Stimulated activated effector memory CD8-positive, alpha-beta T cell treated with anti-CD3 and anti-CD28 coated beads, Interleukin-12 subunit alpha, Interleukin-12 subunit beta, amount 100 ng/mL, for 72 hours (primary cell): Measurements from ENCODE around the gene SLC66A3.

Source experiments
- ATAC-seq: fragments of 150-1000 bp; cut with Tn5 transposase; 2 replicates; pipeline ENCODE4 v1.10.0; 2021
- DNase-seq, 2 donors: peaks; one replicate each; pipeline ENCODE4 v3.0.0; 2021 to 2022; ENCODE audit warnings: low spot score in 2 of 2
- H3K27ac Mint-ChIP-seq: one replicate; pipeline ENCODE4 v1.8.0; 2022; ENCODE audit warnings: mild to moderate bottlenecking, mixed read lengths
- H3K36me3 Mint-ChIP-seq: one replicate; pipeline ENCODE4 v1.8.0; 2022; ENCODE audit warnings: mild to moderate bottlenecking, mixed read lengths
- H3K4me1 Mint-ChIP-seq: one replicate; pipeline ENCODE4 v1.8.0; 2022; ENCODE audit warnings: mixed read lengths
- H3K4me3 Mint-ChIP-seq: one replicate; pipeline ENCODE4 v1.8.0; 2022; ENCODE audit warnings: mild to moderate bottlenecking, mixed read lengths
- H3K9me3 Mint-ChIP-seq: one replicate; pipeline ENCODE4 v1.8.0; 2022; ENCODE audit warnings: mixed read lengths

SLC66A3 gene

GRCh38 chr2:11129598-11130449 lies 25.4 kb upstream of the SLC66A3 start:
- Mint-ChIP-seq H3K36me3 (peaks cover 6% of the 10 kb centered on the region), H3K9me3 (no peaks in the 10 kb centered on the region), H3K4me3 (peak overlapping the region; percentile 75), H3K27ac (no peak overlapping the region), H3K4me1 (peaks cover 33% of the 10 kb centered on the region)
- ATAC-seq, result peak; percentile 75
- peak; percentile 52 to 84 for DNase-seq

- Mint-ChIP-seq H3K36me3 (peaks cover 6% of the 10 kb centered on the region), H3K9me3 (no peaks in the 10 kb centered on the region), H3K4me1 (peaks cover 33% of the 10 kb centered on the region), H3K4me3 (peak overlapping the region; percentile 75), H3K27ac (no peak overlapping the region)
- ATAC-seq (no peak), DNase-seq (no peak)
These were observed 23.9 kb upstream of the SLC66A3 start for GRCh38 chr2:11131166-11131920.

GRCh38 chr2:11132036-11132671 lies 23.1 kb upstream of the SLC66A3 start:
- no peaks in the 10 kb centered on the region for H3K9me3 Mint-ChIP-seq
- no peak for ATAC-seq
- H3K4me1 Mint-ChIP-seq, result peaks cover 33% of the 10 kb centered on the region
- no peak for DNase-seq
- peaks cover 6% of the 10 kb centered on the region for H3K36me3 Mint-ChIP-seq
- peak overlapping the region; percentile 75 for H3K4me3 Mint-ChIP-seq
- H3K27ac Mint-ChIP-seq, result peak overlapping the region; percentile 92

GRCh38 chr2:11133238-11133935 lies 21.9 kb upstream of the SLC66A3 start:
- peaks cover 6% of the 10 kb centered on the region for H3K36me3 Mint-ChIP-seq
- peak overlapping the region; percentile 75 for H3K4me3 Mint-ChIP-seq
- DNase-seq, result no peak
- H3K27ac Mint-ChIP-seq, result peak overlapping the region; percentile 92
- H3K4me1 Mint-ChIP-seq, result peaks cover 27% of the 10 kb centered on the region
- no peaks in the 10 kb centered on the region for H3K9me3 Mint-ChIP-seq
- no peak for ATAC-seq

- Mint-ChIP-seq H3K4me1 (peaks cover 23% of the 10 kb centered on the region), H3K4me3 (no peak overlapping the region), H3K36me3 (peaks cover 6% of the 10 kb centered on the region), H3K27ac (no peak overlapping the region), H3K9me3 (no peaks in the 10 kb centered on the region)
- no peak for DNase-seq
- no peak for ATAC-seq
These were observed 21.3 kb upstream of the SLC66A3 start for GRCh38 chr2:11133936-11134320.

- H3K36me3 Mint-ChIP-seq, result peaks cover 6% of the 10 kb centered on the region
- ATAC-seq (no peak), DNase-seq (no peak)
- H3K4me1 Mint-ChIP-seq, result peaks cover 23% of the 10 kb centered on the region
- H3K4me3 Mint-ChIP-seq, result no peak overlapping the region
- H3K27ac Mint-ChIP-seq, result no peak overlapping the region
- no peaks in the 10 kb centered on the region for H3K9me3 Mint-ChIP-seq
These were observed 20.9 kb upstream of the SLC66A3 start for GRCh38 chr2:11134349-11134748.

- Mint-ChIP-seq H3K4me1 (no peaks in the 10 kb centered on the region), H3K36me3 (no peaks in the 10 kb centered on the region), H3K4me3 (no peak overlapping the region), H3K9me3 (no peaks in the 10 kb centered on the region), H3K27ac (no peak overlapping the region)
- no peak for DNase-seq
- no peak for ATAC-seq
These were observed 14.8 kb upstream of the SLC66A3 start for GRCh38 chr2:11140492-11140891.

- Mint-ChIP-seq H3K4me3 (no peak overlapping the region), H3K4me1 (no peaks in the 10 kb centered on the region), H3K27ac (no peak overlapping the region), H3K36me3 (no peaks in the 10 kb centered on the region), H3K9me3 (no peaks in the 10 kb centered on the region)
- DNase-seq (no peak), ATAC-seq (no peak)
These were observed 13.9 kb upstream of the SLC66A3 start for GRCh38 chr2:11141319-11141718.

- Mint-ChIP-seq H3K36me3 (no peaks in the 10 kb centered on the region), H3K27ac (no peak overlapping the region)
- ATAC-seq, result no peak
These were observed 12.9 kb upstream of the SLC66A3 start for GRCh38 chr2:11142330-11142729.

GRCh38 chr2:11142987-11143386 lies 12.3 kb upstream of the SLC66A3 start:
- no peak overlapping the region for H3K4me3 Mint-ChIP-seq
- ATAC-seq, result no peak
- no peak for DNase-seq
- H3K36me3 Mint-ChIP-seq, result no peaks in the 10 kb centered on the region
- H3K27ac Mint-ChIP-seq, result no peak overlapping the region
- H3K4me1 Mint-ChIP-seq, result no peaks in the 10 kb centered on the region
- H3K9me3 Mint-ChIP-seq, result no peaks in the 10 kb centered on the region

More at GRCh38 chr2:11142330-11142729, 12.9 kb upstream of the SLC66A3 start:
- no peak for DNase-seq
- H3K4me3 Mint-ChIP-seq, result no peak overlapping the region
- H3K4me1 Mint-ChIP-seq, result no peaks in the 10 kb centered on the region
- no peaks in the 10 kb centered on the region for H3K9me3 Mint-ChIP-seq

GRCh38 chr2:11144077-11144737 lies 11.1 kb upstream of the SLC66A3 start:
- H3K27ac Mint-ChIP-seq, result peak overlapping the region; percentile 21
- DNase-seq (no peak), ATAC-seq (no peak)
- H3K36me3 Mint-ChIP-seq, result no peaks in the 10 kb centered on the region
- H3K9me3 Mint-ChIP-seq, result no peaks in the 10 kb centered on the region
- H3K4me3 Mint-ChIP-seq, result no peak overlapping the region
- no peaks in the 10 kb centered on the region for H3K4me1 Mint-ChIP-seq

- H3K27ac Mint-ChIP-seq, result peak overlapping the region; percentile 21
- H3K4me3 Mint-ChIP-seq, result no peak overlapping the region
- H3K9me3 Mint-ChIP-seq, result no peaks in the 10 kb centered on the region
- ATAC-seq (no peak), DNase-seq (no peak)
- H3K4me1 Mint-ChIP-seq, result no peaks in the 10 kb centered on the region
- H3K36me3 Mint-ChIP-seq, result no peaks in the 10 kb centered on the region
These were observed 10.6 kb upstream of the SLC66A3 start for GRCh38 chr2:11144738-11145079.

- H3K9me3 Mint-ChIP-seq, result no peaks in the 10 kb centered on the region
- no peak for ATAC-seq
- H3K4me3 Mint-ChIP-seq, result no peak overlapping the region
- no peaks in the 10 kb centered on the region for H3K4me1 Mint-ChIP-seq
- DNase-seq, result no peak
- no peaks in the 10 kb centered on the region for H3K36me3 Mint-ChIP-seq
- H3K27ac Mint-ChIP-seq, result no peak overlapping the region
These were observed 9.9 kb upstream of the SLC66A3 start for GRCh38 chr2:11145350-11145749.

GRCh38 chr2:11146076-11146475 lies 9.2 kb upstream of the SLC66A3 start:
- no peaks in the 10 kb centered on the region for H3K9me3 Mint-ChIP-seq
- DNase-seq (no peak), ATAC-seq (no peak)
- H3K36me3 Mint-ChIP-seq, result no peaks in the 10 kb centered on the region
- H3K4me3 Mint-ChIP-seq, result no peak overlapping the region
- no peak overlapping the region for H3K27ac Mint-ChIP-seq
- H3K4me1 Mint-ChIP-seq, result no peaks in the 10 kb centered on the region

- no peak for DNase-seq
- Mint-ChIP-seq H3K9me3 (no peaks in the 10 kb centered on the region), H3K4me3 (no peak overlapping the region), H3K36me3 (no peaks in the 10 kb centered on the region), H3K27ac (no peak overlapping the region), H3K4me1 (no peaks in the 10 kb centered on the region)
- no peak for ATAC-seq
These were observed 8.0 kb upstream of the SLC66A3 start for GRCh38 chr2:11147263-11147662.
